Ramos (cell line): ENCODE data around the gene TCP10L.

Experiments
- in situ Hi-C: fragments of 300-500 bp; cut with MboI; formaldehyde crosslinking; loops from one replicate; pipeline ENCODE4 v1.14.3; 2022; ENCODE audit warnings: low sequenced_read_pairs; ENCODE audit not compliant: unreplicated experiment

Gene TCP10L

DNA sequence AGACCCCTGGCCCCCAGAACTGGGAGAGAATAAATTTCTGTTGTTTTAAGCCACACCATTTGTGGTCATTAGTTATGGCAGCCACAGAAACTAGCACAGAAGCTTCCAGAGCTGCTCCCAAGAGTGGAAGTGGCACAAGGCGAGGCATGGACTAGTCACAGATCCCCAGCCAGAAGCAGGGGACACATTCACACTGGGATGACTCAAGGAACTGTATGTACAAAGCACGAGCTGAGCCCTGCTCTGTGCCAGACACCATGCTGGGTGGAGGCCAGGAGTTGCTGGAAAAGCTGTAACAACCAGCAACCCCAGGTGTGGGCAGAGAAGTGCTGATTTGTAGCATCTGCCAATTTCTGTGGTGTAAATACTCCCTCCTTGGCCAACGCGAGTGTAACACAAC, 55.6 kb downstream of the TCP10L start:
- in situ Hi-C loops = no loop called here

GRCh38 chr21:32525282-32525681, 60.0 kb downstream of the TCP10L start:
- in situ Hi-C loops = no loop called here

GRCh38 chr21:32523988-32524719, 61.2 kb downstream of the TCP10L start:
- in situ Hi-C loops = no loop called here
